OCI-LY3 (cell line): ENCODE measurements around the gene SERPINA4.

ENCODE experiments used
- CTCF ChIP-seq: fragments of 200-600, 300-600 bp; sonication (generic); IDR thresholded peaks from 2 replicates; pipeline ENCODE4 v1.5.1; 2014; ENCODE audit warnings: antibody characterized with exemption, low read length, low read depth
- EZH2phosphoT487 ChIP-seq: fragments of 200-600 bp; shearing (Covaris generic); IDR thresholded peaks from 2 replicates; pipeline ENCODE4 v1.6.1; 2018; ENCODE audit warnings: antibody characterized with exemption, mixed run types, low read depth

- TF ChIP-seq CTCF (no peak), EZH2phosphoT487 (no peak)
Observed at GRCh38 chr14:94555991-94556390, 5.3 kb upstream of the SERPINA4 start.
